Measurements from ENCODE around the gene RB1. TPM values are rescaled to one million over a fixed set of nuclear protein-coding genes. Genes with fewer than 3 reads are reported as not detected.

The RB1 gene
- total RNA-seq, 1 experiment from 2014 or later: 36.7 TPM

- BruUV-seq (replicated peaks): no TSS peak
- Histone ChIP-seq H3K4me1 (ENCODE audit: control insufficient read depth in 1 of 2, insufficient read depth in 2 of 2, low read length in 2 of 2) (no peaks in the 10 kb centered on the region), H2AFZ (ENCODE audit: low read depth, low read length, poor library complexity, severe bottlenecking) (no peak overlapping the region), H3K9ac (ENCODE audit: low read length) (no peak overlapping the region), H3K9me3 (ENCODE audit: control insufficient read depth in 1 of 2, insufficient read depth in 1 of 2, low read depth in 1 of 2, low read length in 2 of 2) (no peaks in the 10 kb centered on the region), H3K9me2 (ENCODE audit: insufficient read depth) (no peaks in the 10 kb centered on the region), H3K36me3 (ENCODE audit: control insufficient read depth in 1 of 2, insufficient read depth in 2 of 2, low read length in 2 of 2) (no peaks in the 10 kb centered on the region; a peak in 2 of 4 replicates), H3K4me3 (replicated peaks in 1 of 2; ENCODE audit: low read depth in 1 of 2, low read length in 2 of 2) (no peak overlapping the region), H3K27me3 (ENCODE audit: insufficient read depth, low read length) (no peaks in the 10 kb centered on the region), H3K4me2 (ENCODE audit: low read length) (no peak overlapping the region), H3K79me2 (ENCODE audit: insufficient read depth, low read length) (no peaks in the 10 kb centered on the region), H3K27ac (ENCODE audit: low read depth, low read length) (no peak overlapping the region), H4K20me1 (ENCODE audit: insufficient read depth) (no peaks in the 10 kb centered on the region)
- RAD21 ChIA-PET (ENCODE audit: low non-redundant PET in 1 of 2, low total read pairs in 2 of 2, uncharacterized antibody in 2 of 2, unreplicated experiment in 2 of 2): no interaction called here
- CTCF ChIA-PET: no interaction called here
- DNase-seq (ENCODE audit: low read depth, low spot score) (no peak), ATAC-seq (no peak)
- TF ChIP-seq FOSL1 (IDR thresholded peaks at IDR 0.05; ENCODE audit: low read depth) (no peak), SRF (IDR thresholded peaks at IDR 0.05; ENCODE audit: low read depth) (no peak), ATF3 (IDR thresholded peaks at IDR 0.05) (no peak), EGR1 (IDR thresholded peaks at IDR 0.05; ENCODE audit: low read depth) (no peak), SIN3A (IDR thresholded peaks at IDR 0.05; ENCODE audit: low read depth) (no peak), SP1 (IDR thresholded peaks at IDR 0.05; ENCODE audit: low read depth) (no peak), ZNF274 (IDR thresholded peaks at IDR 0.05; ENCODE audit: low read depth, low read length) (no peak), REST (IDR thresholded peaks at IDR 0.05; ENCODE audit: low read depth) (no peak), CBX3 (IDR thresholded peaks at IDR 0.05; ENCODE audit: low read depth) (no peak), ZFX (IDR thresholded peaks at IDR 0.05) (no peak), ZBTB33 (IDR thresholded peaks at IDR 0.05; ENCODE audit: extremely low read depth, insufficient replicate concordance, low read length) (no peak), CEBPB (IDR thresholded peaks at IDR 0.05; ENCODE audit: low read depth) (no peak), MAX (IDR thresholded peaks at IDR 0.05) (no peak), EZH2 (IDR thresholded peaks at IDR 0.05) (no peak), ELF1 (IDR thresholded peaks at IDR 0.05; ENCODE audit: borderline replicate concordance, low read depth) (no peak), JUND (IDR thresholded peaks at IDR 0.05) (no peak), POLR2AphosphoS5 (IDR thresholded peaks at IDR 0.05; ENCODE audit: low read depth, low read length) (no peak)
- intact Hi-C loops (cut with micrococcal nuclease): no loop called here
- POLR2A ChIA-PET: no interaction called here
Measured at GRCh38 chr13:48380581-48380980, 77.0 kb downstream of the RB1 start.
